ENCODE data around the gene ASB1.
A peak's percentile ranks its signal among the peaks of the same experiment; 100 is the strongest.

ASB1 gene

DNA sequence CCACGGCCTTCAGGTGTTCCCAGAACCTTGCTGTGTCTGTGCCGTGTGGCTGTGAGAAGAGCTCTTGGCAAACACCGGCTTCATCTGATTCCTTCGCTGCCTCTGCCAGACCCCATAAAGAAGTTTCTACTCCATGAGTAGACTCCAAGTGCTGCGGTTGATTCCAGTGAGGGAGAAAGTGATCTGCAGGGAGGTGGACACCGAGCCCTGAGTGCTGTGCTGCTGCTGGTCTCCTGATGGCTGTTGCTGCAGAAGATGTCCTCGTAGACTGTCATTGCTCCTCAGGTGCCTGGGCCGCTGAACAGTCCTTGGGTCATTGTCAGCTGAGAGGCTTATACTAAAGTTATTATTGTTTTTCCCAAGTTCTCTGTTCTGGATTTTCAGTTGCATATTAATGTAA lies 19.6 kb downstream of the ASB1 start:
- no peak for DNase-seq

GRCh38 chr2:238448031-238448955 lies 21.6 kb downstream of the ASB1 start:
- no peak for DNase-seq

DNA sequence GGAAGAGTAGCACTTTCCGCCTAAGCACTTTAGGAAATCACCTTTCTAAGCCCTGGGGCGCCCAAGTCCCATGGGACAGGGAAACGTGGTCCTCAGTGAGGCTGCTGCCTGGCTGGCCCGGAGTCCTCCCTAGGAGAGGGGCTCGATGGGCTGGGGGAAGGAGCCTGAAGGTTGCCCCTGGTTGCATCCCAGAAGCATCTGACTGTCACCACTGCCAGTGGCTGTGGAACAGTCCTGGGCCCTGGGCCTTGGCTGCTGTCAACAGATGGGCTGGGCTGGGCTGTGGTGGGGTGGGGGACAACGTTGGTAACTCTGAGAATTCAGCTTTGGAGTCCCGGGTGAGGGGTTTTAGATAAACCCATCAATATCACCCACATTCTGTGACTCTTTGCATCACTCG lies 22.5 kb downstream of the ASB1 start:
- DNase-seq = no peak

- no peak for DNase-seq
These were observed 23.2 kb downstream of the ASB1 start for GRCh38 chr2:238449909-238450417.

GRCh38 chr2:238450440-238450861 lies 23.7 kb downstream of the ASB1 start:
- DNase-seq = no peak

DNA sequence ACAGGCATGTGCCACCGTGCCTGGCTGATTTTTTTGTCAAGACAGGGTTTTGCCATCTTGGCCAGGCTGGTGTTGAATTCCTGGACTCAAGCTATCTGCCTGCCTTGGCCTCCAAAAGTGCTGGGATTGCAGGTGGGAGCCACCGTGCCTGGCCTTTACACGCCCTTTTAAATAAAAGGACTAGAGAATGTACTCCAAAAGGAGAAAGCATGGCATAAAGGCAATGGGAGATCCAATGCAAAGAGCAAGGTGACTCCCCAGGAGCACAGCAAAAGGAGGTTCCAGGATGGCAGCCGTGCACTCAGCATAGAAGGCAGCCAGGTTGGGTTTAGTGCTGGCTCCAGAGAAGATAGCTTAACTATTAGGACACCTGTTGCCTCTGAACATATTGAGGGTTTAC lies 27.1 kb downstream of the ASB1 start:
- no peak for DNase-seq

DNA sequence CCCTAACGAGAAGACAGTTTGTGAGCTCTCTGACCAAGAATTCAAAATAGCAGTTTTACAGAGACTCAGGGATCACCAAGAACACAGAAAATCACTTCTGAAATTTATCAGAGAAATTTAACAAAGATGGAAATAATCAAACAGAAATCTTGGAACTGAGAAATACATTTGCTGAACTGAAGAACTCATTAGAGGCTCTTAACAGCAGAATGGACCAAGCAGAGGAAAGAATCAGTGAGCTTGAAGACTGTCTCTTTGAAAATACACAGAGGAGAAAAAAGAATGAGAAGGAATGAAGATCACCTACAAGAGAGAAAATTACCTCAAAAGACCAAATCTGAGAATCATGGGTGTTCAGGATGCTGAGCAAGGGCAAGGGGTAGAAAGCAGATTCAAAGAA lies 29.7 kb downstream of the ASB1 start:
- DNase-seq = no peak

- DNase-seq = no peak
These were observed 30.5 kb downstream of the ASB1 start for GRCh38 chr2:238456970-238457926.

- DNase-seq = no peak
These were observed 31.2 kb downstream of the ASB1 start for GRCh38 chr2:238457927-238458324.

DNA sequence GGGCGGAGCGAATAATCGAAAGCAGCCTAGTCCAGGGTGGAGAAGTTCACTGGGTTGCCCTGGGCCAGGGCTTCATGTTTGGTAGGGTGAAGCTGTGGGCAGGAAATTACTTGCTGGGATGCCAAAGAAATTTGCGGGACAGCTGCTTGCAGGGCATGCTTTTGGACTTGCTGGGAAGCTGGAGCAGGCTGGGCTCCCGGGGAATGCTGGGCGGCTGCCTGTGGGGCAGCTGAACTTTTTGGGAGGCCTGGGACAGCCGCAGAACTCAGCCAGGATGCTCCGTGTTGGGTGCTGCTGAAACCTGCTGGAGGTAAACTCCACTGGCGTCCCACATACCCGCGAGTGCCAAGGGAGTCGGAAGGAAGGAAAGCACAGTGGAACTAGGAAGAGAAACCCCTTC lies 31.9 kb downstream of the ASB1 start:
- DNase-seq = no peak

DNA sequence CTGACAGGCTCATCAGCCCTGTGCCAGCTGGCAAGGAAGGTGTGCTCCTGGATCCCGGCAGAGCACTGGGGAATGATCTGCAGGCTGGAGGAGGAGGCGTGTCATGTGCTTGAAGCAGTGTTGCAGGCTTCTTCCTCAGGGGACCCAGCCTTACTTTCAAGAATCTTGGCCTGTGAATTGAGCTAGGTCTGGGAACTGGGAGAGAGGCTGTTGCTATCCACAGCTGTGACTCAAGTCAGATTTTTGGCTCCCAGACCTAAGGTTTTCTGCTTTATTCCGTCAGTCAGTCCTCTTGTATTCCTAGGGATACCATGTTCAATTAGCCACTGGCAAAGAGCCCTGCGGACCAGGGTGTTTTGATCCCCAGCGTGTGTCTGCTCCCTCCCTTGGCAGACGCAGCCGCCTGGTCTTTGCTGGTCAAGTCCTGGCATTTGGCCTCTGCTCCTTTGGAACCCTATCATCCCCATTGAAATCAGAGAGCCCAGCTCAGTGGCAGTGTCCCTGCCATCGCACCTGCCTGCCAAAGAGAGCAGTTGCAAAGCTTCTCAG lies 32.4 kb downstream of the ASB1 start:
- DNase-seq = no peak

DNA sequence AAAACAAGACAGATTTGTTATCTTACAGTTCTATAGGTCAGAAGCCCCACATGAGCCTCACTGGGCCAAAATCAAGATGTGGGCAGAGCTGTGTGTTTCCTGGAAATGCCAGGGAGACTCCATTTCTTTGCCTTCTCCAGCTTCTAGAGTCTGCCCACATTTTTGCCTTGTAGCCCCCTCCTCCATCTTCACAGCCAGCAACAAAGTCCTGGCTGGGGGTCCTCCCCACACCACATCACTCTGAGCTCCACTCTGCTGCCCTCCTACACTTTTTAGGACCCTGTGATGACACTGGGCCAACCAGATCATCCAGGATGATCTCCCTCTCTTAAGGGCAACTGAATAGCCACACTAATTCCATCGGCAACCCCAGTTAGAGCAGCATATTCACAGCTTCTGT lies 34.3 kb downstream of the ASB1 start:
- no peak for DNase-seq

DNA sequence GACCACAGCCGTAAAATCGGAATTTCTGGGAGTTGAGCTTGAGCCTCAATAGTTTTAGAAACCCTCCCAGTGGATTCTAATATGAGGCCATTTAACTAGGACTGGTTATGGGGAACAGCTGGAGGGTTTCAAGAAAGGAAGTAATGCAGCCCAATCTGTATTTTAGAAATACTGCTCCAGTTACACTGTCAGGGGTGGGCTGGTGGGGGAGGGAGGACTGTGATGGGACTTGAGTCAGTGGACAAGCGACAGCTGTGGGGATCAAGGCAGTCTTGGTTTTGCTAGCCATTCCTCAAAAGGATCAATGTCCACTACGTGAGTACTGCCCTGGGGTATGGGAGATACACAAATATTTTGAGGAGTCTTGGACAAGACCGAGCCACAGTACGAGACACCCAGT lies 34.8 kb downstream of the ASB1 start:
- DNase-seq = no peak

DNA sequence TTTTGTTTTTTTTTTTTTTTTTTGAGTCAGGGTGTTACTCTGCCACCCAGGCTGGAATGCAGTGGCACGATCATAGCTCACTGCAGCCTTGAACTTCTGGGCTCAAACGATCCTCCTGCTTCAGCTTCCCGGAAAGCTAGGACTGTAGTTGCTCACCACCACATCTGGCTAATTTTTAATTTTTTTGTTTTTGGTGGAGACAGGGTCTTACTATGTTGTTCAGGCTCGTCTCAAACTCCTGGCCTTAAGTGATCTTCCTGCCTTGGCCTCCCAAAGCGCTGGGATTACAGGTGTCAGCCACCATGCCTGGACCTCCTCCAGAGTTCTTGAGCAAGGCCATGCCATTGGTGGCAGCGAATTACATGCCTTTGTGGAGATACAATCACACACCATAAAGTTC lies 35.2 kb downstream of the ASB1 start:
- DNase-seq = no peak

GRCh38 chr2:238462782-238463396 lies 36.2 kb downstream of the ASB1 start:
- peak; percentile 43 for DNase-seq

DNA sequence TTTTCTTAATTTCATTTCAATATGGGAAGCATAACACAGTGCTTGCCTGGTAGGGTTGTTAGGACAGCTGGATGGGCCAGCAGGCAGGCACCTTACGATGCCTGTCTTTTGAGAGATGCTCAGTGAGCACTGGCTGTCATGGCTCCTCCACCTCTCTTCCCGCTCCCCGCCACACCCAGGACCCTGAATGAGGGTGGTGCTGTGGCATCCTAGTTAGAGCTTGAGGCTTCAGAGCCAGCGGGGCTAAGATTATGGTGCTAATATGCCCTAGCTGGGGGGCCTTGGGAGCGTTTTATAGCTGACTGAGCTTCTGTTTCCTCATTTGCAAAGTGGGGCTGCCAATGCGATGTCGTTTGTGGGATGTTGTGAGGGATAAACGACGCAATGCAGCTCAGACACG lies 37.7 kb downstream of the ASB1 start:
- no peak for DNase-seq

DNA sequence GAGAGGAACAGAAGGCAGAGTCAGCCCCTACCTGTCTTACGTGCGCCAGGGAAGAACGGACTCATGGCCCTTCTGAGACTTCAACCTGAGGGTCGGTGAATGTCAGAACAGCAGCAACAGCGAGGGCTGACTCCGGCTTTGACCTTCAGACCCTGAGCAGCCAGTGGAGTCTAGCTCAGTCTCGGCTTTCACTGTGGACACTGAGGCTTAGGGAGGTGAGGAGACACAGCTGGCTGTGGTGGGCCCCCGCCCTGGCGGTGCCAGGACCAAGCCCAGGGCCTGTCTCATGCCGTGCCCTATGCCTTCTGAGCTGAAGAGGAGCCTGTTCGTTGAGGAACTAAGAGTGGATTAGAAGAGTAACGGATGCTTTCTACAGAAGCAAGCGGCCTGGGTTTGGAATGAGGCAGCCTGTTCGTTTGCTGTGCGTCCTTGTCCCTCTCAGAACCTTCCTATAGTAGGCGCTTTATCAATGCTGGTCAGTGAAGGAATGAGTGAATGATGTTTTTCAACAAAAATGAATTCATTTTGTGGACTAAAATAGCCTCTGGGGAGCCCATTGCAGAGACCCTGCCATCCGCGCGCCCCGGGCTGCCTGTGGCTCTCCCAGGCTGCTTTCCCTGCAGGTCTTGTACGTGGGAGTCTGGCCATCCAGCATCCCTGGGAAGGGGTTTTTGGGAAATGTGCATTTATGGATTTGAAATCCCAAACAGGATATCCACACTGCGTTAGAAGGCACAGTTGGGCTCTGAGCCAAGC lies 38.9 kb downstream of the ASB1 start:
- DNase-seq = no peak

DNA sequence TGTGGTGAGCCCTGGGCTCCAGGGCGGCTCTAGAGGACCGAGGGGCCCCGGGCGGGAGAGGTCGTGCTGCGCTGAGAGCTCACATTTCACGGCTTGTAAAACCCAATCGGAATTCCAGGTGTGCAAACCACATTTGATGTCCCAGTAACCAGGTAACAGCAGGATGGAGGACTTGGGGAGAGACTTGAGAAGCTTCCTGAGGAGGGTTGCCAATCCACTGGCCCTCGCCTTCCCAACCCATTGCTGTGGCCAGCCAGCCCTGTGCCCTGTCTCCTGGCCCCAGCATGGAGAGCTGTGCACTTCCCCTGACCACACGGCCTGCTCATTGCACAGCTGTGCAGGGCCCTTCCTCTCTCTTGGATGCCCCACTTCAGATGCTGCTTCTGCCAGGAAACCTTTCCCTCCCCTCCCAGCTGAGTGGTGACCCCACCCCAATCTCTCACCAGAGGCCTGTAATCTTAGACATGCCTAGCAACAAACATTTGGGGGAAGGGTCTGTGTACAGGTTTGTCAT lies 39.6 kb downstream of the ASB1 start:
- no peak for DNase-seq

- DNase-seq = no peak
These were observed 40.3 kb downstream of the ASB1 start for GRCh38 chr2:238467062-238467461.

- no peak for DNase-seq
These were observed 41.1 kb downstream of the ASB1 start for GRCh38 chr2:238467792-238468191.

GRCh38 chr2:238469155-238469554 lies 42.4 kb downstream of the ASB1 start:
- DNase-seq = no peak

- no peak for DNase-seq
These were observed 46.3 kb downstream of the ASB1 start for GRCh38 chr2:238473014-238473413.

All from NCI-H1694 treated with DMSO at 0.1 percent for 48 hours (cell line).